ENCODE results near the gene ANKRD44.
"Not testable (repeated sequence)": the region's sequence is repeated elsewhere in the genome, so short reads cannot be mapped to it uniquely, and the experiment has no call there.

Gene ANKRD44

DNA sequence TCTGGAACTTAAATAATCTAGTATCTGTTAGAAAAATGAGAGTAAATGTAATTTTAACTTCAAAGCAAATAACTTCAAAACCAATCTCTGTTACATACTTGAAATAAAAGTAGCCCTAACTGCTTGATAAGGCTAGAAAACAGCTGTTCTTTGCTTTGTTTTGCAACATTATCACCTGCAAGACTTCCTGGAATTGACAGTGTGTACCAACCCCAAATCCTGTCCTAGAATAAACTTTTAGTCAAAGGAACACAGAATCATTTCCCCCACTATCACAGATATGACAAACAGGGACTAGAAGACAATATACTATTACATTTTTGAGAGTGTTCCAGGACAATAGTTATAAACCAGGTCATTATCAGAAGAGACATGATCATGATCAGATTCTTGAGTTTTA is 278.8 kb downstream of the ANKRD44 start:
- TF ChIP-seq, protein P1, sequence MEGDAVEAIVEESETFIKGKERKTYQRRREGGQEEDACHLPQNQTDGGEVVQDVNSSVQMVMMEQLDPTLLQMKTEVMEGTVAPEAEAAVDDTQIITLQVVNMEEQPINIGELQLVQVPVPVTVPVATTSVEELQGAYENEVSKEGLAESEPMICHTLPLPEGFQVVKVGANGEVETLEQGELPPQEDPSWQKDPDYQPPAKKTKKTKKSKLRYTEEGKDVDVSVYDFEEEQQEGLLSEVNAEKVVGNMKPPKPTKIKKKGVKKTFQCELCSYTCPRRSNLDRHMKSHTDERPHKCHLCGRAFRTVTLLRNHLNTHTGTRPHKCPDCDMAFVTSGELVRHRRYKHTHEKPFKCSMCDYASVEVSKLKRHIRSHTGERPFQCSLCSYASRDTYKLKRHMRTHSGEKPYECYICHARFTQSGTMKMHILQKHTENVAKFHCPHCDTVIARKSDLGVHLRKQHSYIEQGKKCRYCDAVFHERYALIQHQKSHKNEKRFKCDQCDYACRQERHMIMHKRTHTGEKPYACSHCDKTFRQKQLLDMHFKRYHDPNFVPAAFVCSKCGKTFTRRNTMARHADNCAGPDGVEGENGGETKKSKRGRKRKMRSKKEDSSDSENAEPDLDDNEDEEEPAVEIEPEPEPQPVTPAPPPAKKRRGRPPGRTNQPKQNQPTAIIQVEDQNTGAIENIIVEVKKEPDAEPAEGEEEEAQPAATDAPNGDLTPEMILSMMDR (IDR thresholded peaks at IDR 0.05), result no peak
- no peak for DNase-seq (ENCODE audit: low spot score)
- H3K27ac ChIP-seq, result no peak overlapping the region
- no peak overlapping the region for H3K4me3 ChIP-seq

DNA sequence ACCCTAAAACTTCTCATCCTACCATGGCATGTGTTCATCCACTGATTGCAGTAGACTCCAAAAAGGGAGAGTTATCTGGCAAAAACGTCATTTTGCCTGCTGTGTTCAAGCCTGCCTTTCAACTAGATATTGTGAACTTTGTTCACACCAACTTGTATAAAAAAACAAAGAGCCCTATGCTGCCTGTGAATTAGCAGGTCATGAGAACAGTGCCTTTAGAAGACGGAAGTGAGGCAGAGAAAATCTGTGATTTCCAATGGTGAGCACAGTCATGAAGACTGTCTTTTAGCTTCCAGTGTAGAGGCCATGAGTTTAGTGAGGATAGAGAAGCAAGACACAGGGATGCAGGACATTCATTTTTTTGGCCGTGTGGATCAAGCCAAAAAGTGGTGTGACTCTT is 280.5 kb downstream of the ANKRD44 start:
- TF ChIP-seq, protein P1 (IDR thresholded peaks at IDR 0.05), result no peak
- DNase-seq (ENCODE audit: low spot score), result no peak
- Histone ChIP-seq H3K27ac (no peak overlapping the region), H3K4me3 (no peak overlapping the region)

DNA sequence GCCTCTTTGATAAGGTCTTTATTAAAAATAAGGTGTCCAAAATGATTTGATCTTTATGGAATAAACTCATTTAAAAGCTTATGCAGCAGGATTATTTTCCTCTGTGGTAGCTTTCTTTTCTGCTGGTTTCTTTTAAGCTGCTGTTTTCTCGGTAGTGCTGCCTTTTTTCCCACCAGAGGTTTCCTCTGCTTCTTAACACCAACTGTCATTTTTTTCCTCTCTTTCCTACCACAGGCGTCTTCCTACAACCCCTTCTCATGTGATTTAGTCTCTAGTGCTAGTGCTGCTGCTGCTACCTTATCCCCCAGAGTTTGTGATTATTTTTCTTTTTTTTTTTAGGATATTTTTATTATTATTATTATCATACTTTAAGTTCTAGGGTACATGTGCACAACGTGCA is 281.9 kb downstream of the ANKRD44 start:
- Histone ChIP-seq H3K27ac (no peak overlapping the region), H3K4me3 (no peak overlapping the region)
- no peak for DNase-seq (ENCODE audit: low spot score)
- TF ChIP-seq, protein P1 (IDR thresholded peaks at IDR 0.05), result no peak

DNA sequence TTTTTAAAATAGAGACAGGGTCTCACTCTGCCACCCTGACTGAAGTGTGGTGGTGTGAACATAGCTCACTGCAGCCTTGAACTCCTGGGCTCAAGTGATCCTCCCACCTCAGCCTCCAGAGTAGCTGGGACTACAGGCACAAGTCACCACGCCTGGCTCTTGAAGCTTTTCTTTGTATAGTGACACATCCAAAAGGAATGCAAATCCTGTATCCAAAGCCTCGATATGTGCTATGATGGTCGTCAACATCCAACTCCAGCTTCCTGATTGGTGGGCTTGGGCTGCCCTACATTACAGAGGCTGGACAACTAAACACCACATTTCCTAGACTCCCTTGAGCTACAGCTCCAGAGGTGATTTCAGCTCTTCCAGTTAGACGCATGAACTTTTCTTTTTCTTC is 282.4 kb downstream of the ANKRD44 start:
- no peak overlapping the region for H3K4me3 ChIP-seq
- no peak for DNase-seq (ENCODE audit: low spot score)
- TF ChIP-seq, protein P1 (IDR thresholded peaks at IDR 0.05), result no peak
- no peak overlapping the region for H3K27ac ChIP-seq

DNA sequence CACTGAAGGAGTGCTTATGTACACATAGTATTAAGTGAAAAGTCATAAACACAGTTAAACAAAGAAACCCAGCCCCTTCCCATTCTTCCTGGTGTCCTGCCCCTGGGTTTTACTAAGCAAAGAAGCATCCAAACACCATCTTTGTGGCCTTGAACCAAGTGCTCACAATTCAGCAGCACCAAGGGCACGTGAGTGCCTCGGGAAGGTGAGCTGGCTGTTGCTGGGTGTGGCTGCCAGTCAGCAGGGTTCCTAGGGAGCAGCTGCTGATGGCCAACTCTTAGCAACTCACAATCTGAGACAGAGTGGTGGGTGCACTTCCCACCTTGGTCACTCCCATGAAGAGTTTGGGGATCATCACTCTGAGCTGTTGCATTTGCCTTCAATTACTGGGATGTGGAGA is 286.4 kb downstream of the ANKRD44 start:
- Histone ChIP-seq H3K27ac (no peak overlapping the region), H3K4me3 (no peak overlapping the region)
- DNase-seq (ENCODE audit: low spot score), result no peak
- TF ChIP-seq, protein P1 (IDR thresholded peaks at IDR 0.05), result no peak

DNA sequence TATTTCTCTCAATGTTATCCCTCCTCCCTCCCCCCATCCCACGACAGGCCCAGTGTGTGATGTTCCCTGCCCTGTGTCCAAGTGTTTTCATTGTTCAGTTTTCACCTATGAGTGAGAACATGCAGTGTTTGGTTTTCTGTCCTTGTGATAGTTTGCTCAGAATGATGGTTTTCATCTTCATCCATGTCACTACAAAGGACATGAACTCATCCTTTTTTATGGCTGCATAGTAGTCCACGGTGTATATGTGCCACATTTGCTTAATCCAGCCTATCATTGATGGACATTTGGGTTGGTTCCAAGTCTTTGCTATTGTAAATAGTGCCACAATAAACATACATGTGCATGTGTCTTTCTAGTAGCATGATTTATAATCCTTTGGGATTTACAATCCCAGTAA is 289.7 kb downstream of the ANKRD44 start:
- H3K4me3 ChIP-seq; DNase-seq (ENCODE audit: low spot score); H3K27ac ChIP-seq: not testable (repeated sequence)

DNA sequence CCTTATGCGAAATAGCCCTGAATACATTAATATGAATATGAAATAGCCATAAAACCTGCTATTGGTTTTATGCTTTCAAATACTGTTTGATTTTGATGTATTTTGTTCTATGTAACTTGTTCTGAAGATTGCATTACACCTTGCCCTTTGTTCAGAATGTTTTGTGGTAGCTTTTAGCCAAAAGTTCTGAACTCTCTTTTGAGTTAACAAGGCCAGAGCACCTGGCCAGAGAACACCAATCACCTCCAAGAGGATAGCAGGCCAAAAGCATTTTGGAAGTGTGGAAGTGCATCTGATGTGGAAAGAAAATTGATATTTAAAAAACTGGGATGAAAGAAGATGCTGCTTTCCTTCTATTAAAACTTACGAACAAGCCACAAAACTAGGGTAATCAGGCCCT is 297.5 kb downstream of the ANKRD44 start:
- TF ChIP-seq, protein P1 (IDR thresholded peaks at IDR 0.05), result no peak
- no peak overlapping the region for H3K4me3 ChIP-seq
- DNase-seq (ENCODE audit: low spot score), result no peak
- no peak overlapping the region for H3K27ac ChIP-seq

All from coronary artery (tissue), 2 donors.